Activated T-cell treated with anti-CD3 and anti-CD28 coated beads, Interleukin-2, amount 50 U/mL, for 24 hours (primary cell): ENCODE results near the gene CNOT1.
"Not testable (repeated sequence)": the region's sequence is repeated elsewhere in the genome, so short reads cannot be mapped to it uniquely, and the experiment has no call there.

ENCODE experiments used
- DNase-seq: peaks from one replicate; pipeline ENCODE4 v3.0.0-alpha.2; 2020
- H3K27ac Mint-ChIP-seq: 2 replicates; pipeline ENCODE4 v1.8.0; 2020; ENCODE audit warnings: mild to moderate bottlenecking, mixed read lengths
- H3K27me3 Mint-ChIP-seq: 2 replicates; pipeline ENCODE4 v1.8.0; 2020; ENCODE audit warnings: mixed read lengths
- H3K36me3 Mint-ChIP-seq: 2 replicates; pipeline ENCODE4 v1.8.0; 2020; ENCODE audit warnings: low read depth, mixed read lengths
- H3K4me1 Mint-ChIP-seq: 2 replicates; pipeline ENCODE4 v1.8.0; 2020; ENCODE audit warnings: low read depth, mixed read lengths
- H3K4me3 Mint-ChIP-seq: 2 replicates; pipeline ENCODE4 v1.8.0; 2020; ENCODE audit warnings: mild to moderate bottlenecking, moderate library complexity, mixed read lengths
- H3K9me3 Mint-ChIP-seq: 2 replicates; pipeline ENCODE4 v1.8.0; 2020; ENCODE audit warnings: mixed read lengths

CNOT1 gene

DNA sequence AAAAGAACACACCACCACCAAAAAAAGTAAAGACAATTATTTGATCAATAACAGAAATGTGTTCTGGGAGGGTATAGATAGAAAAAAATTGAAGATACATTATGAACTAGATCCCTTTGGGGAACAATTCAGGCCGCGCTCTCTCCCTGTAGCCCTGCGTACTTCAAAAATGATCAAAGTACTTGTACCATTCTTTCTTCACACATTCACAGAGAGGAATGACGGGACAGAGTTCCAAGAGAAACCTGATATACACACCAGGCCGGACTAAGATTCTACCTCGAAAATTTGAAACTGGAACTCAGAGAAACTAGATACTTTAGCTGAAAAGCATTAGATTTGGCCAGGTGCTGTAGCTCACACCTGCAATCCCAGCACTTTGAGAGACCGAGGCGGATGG is 50.0 kb downstream of the CNOT1 start:
- Mint-ChIP-seq H3K4me1 (no peaks in the 10 kb centered on the region), H3K27me3 (no peaks in the 10 kb centered on the region), H3K9me3 (no peaks in the 10 kb centered on the region), H3K4me3 (no peak overlapping the region), H3K36me3 (peaks cover 95% of the 10 kb centered on the region), H3K27ac (no peak overlapping the region)
- DNase-seq: no peak

DNA sequence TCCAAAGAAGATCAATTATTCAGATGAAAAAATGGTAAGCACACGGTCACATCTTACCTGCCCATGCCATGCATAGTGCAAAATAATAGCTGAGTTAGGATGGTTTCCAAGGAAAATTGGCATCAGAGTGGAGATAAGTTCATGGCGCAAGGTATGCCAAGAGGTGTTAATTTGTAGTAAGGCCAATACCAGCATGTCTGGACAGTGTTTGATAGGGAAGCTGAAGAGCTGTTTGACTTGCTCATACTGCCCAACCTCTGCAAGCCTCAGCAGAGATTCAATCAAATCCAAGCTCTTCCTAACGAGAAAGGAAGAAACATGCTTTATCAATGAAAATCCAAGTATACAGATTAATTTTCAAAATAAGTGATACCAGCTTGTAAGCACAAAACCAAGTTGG is 51.0 kb downstream of the CNOT1 start:
- H3K27ac Mint-ChIP-seq: peak overlapping the region; percentile 11
- H3K4me1 Mint-ChIP-seq: no peaks in the 10 kb centered on the region
- no peaks in the 10 kb centered on the region for H3K9me3 Mint-ChIP-seq
- no peak overlapping the region for H3K4me3 Mint-ChIP-seq
- H3K36me3 Mint-ChIP-seq: peaks cover 97% of the 10 kb centered on the region
- no peaks in the 10 kb centered on the region for H3K27me3 Mint-ChIP-seq
- no peak for DNase-seq

DNA sequence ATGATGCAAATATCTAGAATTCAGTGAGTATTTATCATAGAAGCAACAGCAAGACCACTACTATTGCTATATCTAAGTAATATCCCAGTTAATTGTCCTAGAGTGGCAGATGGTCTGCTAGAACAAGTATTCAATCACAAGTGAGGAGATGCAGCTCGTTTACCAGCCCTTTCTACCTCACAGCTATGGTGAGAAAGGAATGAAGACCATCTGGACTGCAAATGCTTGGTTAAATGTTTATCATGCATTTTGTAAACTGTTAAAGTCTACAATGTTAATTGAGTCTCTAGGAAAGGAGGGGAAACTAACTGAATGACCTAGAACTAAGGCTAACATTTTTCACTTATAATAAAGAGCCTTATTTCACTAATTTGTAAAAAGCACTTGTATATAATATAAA is 52.5 kb downstream of the CNOT1 start:
- Mint-ChIP-seq H3K4me1 (peaks cover 2% of the 10 kb centered on the region), H3K4me3 (no peak overlapping the region), H3K36me3 (peaks cover 95% of the 10 kb centered on the region), H3K27me3 (no peaks in the 10 kb centered on the region), H3K27ac (no peak overlapping the region), H3K9me3 (no peaks in the 10 kb centered on the region)
- no peak for DNase-seq

DNA sequence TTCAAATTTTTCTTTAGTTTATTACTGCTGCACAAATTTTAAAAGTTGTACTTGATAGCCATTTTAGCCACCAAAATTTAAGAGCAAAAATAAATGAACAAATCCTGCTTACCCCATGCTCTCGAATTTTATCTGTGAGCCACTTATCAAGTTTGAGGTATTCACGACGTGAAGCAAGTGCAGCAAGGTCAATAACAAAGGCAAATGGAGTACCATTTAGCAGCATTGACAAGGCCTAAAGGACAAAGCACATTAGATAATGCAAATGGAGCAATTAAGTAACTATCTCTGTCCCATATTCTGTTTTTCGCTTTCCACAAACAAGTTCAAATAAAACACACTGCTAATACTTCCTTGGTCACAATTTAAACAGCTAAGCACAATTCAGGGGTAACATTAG is 54.7 kb downstream of the CNOT1 start:
- peaks cover 95% of the 10 kb centered on the region for H3K36me3 Mint-ChIP-seq
- H3K27me3 Mint-ChIP-seq: no peaks in the 10 kb centered on the region
- DNase-seq: no peak
- H3K27ac Mint-ChIP-seq: peak overlapping the region; percentile 26
- no peak overlapping the region for H3K4me3 Mint-ChIP-seq
- peaks cover 8% of the 10 kb centered on the region for H3K4me1 Mint-ChIP-seq
- no peaks in the 10 kb centered on the region for H3K9me3 Mint-ChIP-seq

GRCh38 chr16:58565697-58566096 is 63.9 kb downstream of the CNOT1 start:
- Mint-ChIP-seq H3K4me1 (peaks cover 14% of the 10 kb centered on the region), H3K36me3 (peaks cover 90% of the 10 kb centered on the region)
- not testable (repeated sequence) for H3K27me3 Mint-ChIP-seq, H3K4me3 Mint-ChIP-seq, H3K27ac Mint-ChIP-seq, DNase-seq, H3K9me3 Mint-ChIP-seq

DNA sequence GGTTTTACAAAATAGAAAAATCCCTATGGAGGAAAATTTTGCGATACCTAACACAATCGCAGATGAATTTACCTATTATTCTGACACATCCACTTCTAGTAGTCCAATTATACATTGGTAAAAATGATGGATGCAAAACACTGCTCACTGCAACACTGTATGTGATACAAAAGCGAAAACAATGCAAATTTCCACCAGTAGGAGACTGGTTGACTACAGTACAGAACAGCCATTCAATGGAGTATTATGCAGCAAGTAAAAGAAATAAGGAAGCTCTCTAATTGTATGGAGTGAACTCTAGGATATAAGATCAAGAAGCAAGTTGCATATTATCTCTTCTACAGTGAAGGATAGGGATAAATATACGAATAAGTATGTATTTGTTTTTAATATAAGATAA is 65.9 kb downstream of the CNOT1 start:
- H3K36me3 Mint-ChIP-seq: peaks cover 89% of the 10 kb centered on the region
- no peak overlapping the region for H3K4me3 Mint-ChIP-seq
- no peaks in the 10 kb centered on the region for H3K9me3 Mint-ChIP-seq
- no peak for DNase-seq
- peaks cover 10% of the 10 kb centered on the region for H3K4me1 Mint-ChIP-seq
- H3K27ac Mint-ChIP-seq: peak overlapping the region; percentile 23
- H3K27me3 Mint-ChIP-seq: no peaks in the 10 kb centered on the region

GRCh38 chr16:58563235-58563634 is 66.4 kb downstream of the CNOT1 start:
- H3K9me3 Mint-ChIP-seq: no peaks in the 10 kb centered on the region
- no peak for DNase-seq
- no peak overlapping the region for H3K4me3 Mint-ChIP-seq
- H3K27me3 Mint-ChIP-seq: no peaks in the 10 kb centered on the region
- H3K4me1 Mint-ChIP-seq: peaks cover 10% of the 10 kb centered on the region
- peak overlapping the region; percentile 23 for H3K27ac Mint-ChIP-seq
- H3K36me3 Mint-ChIP-seq: peaks cover 90% of the 10 kb centered on the region

GRCh38 chr16:58556678-58557077 is 72.9 kb downstream of the CNOT1 start:
- Mint-ChIP-seq H3K9me3 (no peaks in the 10 kb centered on the region), H3K27me3 (no peaks in the 10 kb centered on the region), H3K4me3 (no peak overlapping the region), H3K36me3 (peaks cover 99% of the 10 kb centered on the region), H3K4me1 (peaks cover 1% of the 10 kb centered on the region), H3K27ac (peak overlapping the region; percentile 53)
- DNase-seq: no peak

- Mint-ChIP-seq H3K36me3 (peaks cover 98% of the 10 kb centered on the region), H3K27me3 (no peaks in the 10 kb centered on the region), H3K4me3 (no peak overlapping the region), H3K9me3 (no peaks in the 10 kb centered on the region), H3K4me1 (no peaks in the 10 kb centered on the region), H3K27ac (peak overlapping the region; percentile 50)
- no peak for DNase-seq
Observed at GRCh38 chr16:58551496-58551895, 78.1 kb downstream of the CNOT1 start.

- Mint-ChIP-seq H3K36me3 (peaks cover 98% of the 10 kb centered on the region), H3K27ac (no peak overlapping the region), H3K9me3 (no peaks in the 10 kb centered on the region), H3K4me1 (no peaks in the 10 kb centered on the region), H3K4me3 (no peak overlapping the region), H3K27me3 (no peaks in the 10 kb centered on the region)
- DNase-seq: no peak
Observed at GRCh38 chr16:58548378-58548777, 81.2 kb downstream of the CNOT1 start.

DNA sequence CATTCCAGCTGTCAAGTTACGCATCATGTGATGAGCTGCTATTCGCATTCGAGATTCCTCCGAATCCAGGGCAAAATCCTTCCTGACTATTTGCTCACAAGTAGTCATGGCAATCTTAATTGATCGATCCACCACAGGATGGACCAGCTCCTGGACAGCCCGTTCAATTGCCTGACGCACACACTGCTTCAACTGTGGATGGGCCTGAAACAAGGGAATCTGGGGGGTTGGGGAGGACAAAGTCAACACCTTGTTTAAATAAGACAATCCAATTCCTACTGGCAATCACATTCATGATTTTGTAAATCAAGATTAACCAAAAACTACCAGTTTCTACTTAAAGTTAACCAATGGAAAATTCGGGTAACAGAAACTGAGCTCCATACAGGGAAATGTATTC is 85.9 kb downstream of the CNOT1 start:
- no peaks in the 10 kb centered on the region for H3K9me3 Mint-ChIP-seq
- H3K4me3 Mint-ChIP-seq: no peak overlapping the region
- DNase-seq: no peak
- no peaks in the 10 kb centered on the region for H3K27me3 Mint-ChIP-seq
- no peak overlapping the region for H3K27ac Mint-ChIP-seq
- peaks cover 99% of the 10 kb centered on the region for H3K36me3 Mint-ChIP-seq
- no peaks in the 10 kb centered on the region for H3K4me1 Mint-ChIP-seq

- DNase-seq: no peak
- Mint-ChIP-seq H3K4me1 (no peaks in the 10 kb centered on the region), H3K4me3 (no peak overlapping the region), H3K9me3 (no peaks in the 10 kb centered on the region), H3K36me3 (peaks cover 99% of the 10 kb centered on the region), H3K27me3 (no peaks in the 10 kb centered on the region), H3K27ac (peak overlapping the region; percentile 23)
Observed at GRCh38 chr16:58542291-58542690, 87.3 kb downstream of the CNOT1 start.

GRCh38 chr16:58541711-58542110 is 87.9 kb downstream of the CNOT1 start:
- no peaks in the 10 kb centered on the region for H3K27me3 Mint-ChIP-seq
- no peak overlapping the region for H3K4me3 Mint-ChIP-seq
- H3K27ac Mint-ChIP-seq: no peak overlapping the region
- H3K36me3 Mint-ChIP-seq: peaks cover 99% of the 10 kb centered on the region
- DNase-seq: no peak
- H3K9me3 Mint-ChIP-seq: no peaks in the 10 kb centered on the region
- H3K4me1 Mint-ChIP-seq: no peaks in the 10 kb centered on the region

GRCh38 chr16:58537124-58537906 is 92.3 kb downstream of the CNOT1 start:
- peaks cover 97% of the 10 kb centered on the region for H3K36me3 Mint-ChIP-seq
- H3K9me3 Mint-ChIP-seq: no peaks in the 10 kb centered on the region
- H3K4me1 Mint-ChIP-seq: peaks cover 2% of the 10 kb centered on the region
- DNase-seq: no peak
- no peak overlapping the region for H3K4me3 Mint-ChIP-seq
- peak overlapping the region; percentile 7 for H3K27ac Mint-ChIP-seq
- H3K27me3 Mint-ChIP-seq: no peaks in the 10 kb centered on the region

- peaks cover 97% of the 10 kb centered on the region for H3K36me3 Mint-ChIP-seq
- H3K4me1 Mint-ChIP-seq: peaks cover 2% of the 10 kb centered on the region
- H3K27me3 Mint-ChIP-seq: no peaks in the 10 kb centered on the region
- no peak for DNase-seq
- H3K27ac Mint-ChIP-seq: no peak overlapping the region
- no peaks in the 10 kb centered on the region for H3K9me3 Mint-ChIP-seq
- H3K4me3 Mint-ChIP-seq: no peak overlapping the region
Observed at GRCh38 chr16:58536278-58536677, 93.3 kb downstream of the CNOT1 start.

DNA sequence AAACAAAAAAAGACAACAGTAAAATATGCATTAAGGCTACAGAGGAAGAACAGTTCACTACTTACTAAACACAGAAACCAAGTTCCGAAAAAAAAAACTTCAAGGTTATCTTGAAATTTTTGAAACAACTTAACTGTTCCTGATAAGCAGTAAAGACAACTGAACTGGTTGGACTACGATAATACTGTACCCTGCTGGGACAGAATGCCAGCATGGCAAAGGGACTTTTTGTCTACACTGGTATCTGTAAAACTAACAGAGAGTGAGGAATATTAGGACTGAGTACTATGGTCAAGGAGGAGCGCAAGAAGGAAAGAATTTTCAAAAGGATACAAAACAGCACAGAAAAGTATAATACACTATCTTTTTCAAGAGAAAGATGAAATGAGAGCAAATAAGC is 94.5 kb downstream of the CNOT1 start:
- H3K9me3 Mint-ChIP-seq: no peaks in the 10 kb centered on the region
- H3K36me3 Mint-ChIP-seq: peaks cover 99% of the 10 kb centered on the region
- no peak for DNase-seq
- H3K27me3 Mint-ChIP-seq: no peaks in the 10 kb centered on the region
- peaks cover 2% of the 10 kb centered on the region for H3K4me1 Mint-ChIP-seq
- no peak overlapping the region for H3K27ac Mint-ChIP-seq
- no peak overlapping the region for H3K4me3 Mint-ChIP-seq
